GM12891 (cell line): ENCODE data around the gene MBOAT7.

Experiments used
- POLR2AphosphoS5 ChIP-seq: IDR thresholded peaks from 2 replicates; pipeline ENCODE4 v1.6.1; 2011; ENCODE audit warnings: low read depth, low read length, control low read depth
- POU2F2 ChIP-seq: IDR thresholded peaks from 2 replicates; pipeline ENCODE4 v1.6.1; 2011; ENCODE audit warnings: low read depth, mild to moderate bottlenecking, control low read depth, low read length, moderate library complexity
- TAF1 ChIP-seq: IDR thresholded peaks from 2 replicates; pipeline ENCODE4 v1.6.1; 2011; ENCODE audit warnings: low read depth, low read length, control low read depth

GRCh38 chr19:54207676-54207982 is 18.2 kb upstream of the MBOAT7 start:
- TF ChIP-seq TAF1, result no peak
- TF ChIP-seq POLR2AphosphoS5, result no peak
- peak; percentile 6; the same call in 1 of the 2 replicates for TF ChIP-seq POU2F2
